GM15510 (cell line): Measurements from ENCODE around the gene IMPDH2.
A peak's percentile ranks its signal among the peaks of the same experiment; 100 is the strongest.

Source experiments
- POLR2A ChIP-seq: IDR thresholded peaks from 3 replicates; pipeline ENCODE4 v1.6.1; 2011; ENCODE audit warnings: borderline replicate concordance; ENCODE audit not compliant: insufficient read length; ENCODE audit errors: extremely low read depth

IMPDH2 gene

GRCh38 chr3:48997714-48998637 is 31.2 kb downstream of the IMPDH2 start:
- no peak for TF ChIP-seq POLR2A

GRCh38 chr3:48997102-48997635 is 32.0 kb downstream of the IMPDH2 start:
- TF ChIP-seq POLR2A = no peak

GRCh38 chr3:48996640-48997039 is 32.6 kb downstream of the IMPDH2 start:
- TF ChIP-seq POLR2A = no peak

- TF ChIP-seq POLR2A = no peak
Measured at GRCh38 chr3:48993834-48994233, 35.4 kb downstream of the IMPDH2 start.

- no peak for TF ChIP-seq POLR2A
Measured at GRCh38 chr3:48991851-48992545, 37.2 kb downstream of the IMPDH2 start.

- TF ChIP-seq POLR2A = peak; percentile 20
Measured at GRCh38 chr3:48990636-48991469, 38.3 kb downstream of the IMPDH2 start.

DNA sequence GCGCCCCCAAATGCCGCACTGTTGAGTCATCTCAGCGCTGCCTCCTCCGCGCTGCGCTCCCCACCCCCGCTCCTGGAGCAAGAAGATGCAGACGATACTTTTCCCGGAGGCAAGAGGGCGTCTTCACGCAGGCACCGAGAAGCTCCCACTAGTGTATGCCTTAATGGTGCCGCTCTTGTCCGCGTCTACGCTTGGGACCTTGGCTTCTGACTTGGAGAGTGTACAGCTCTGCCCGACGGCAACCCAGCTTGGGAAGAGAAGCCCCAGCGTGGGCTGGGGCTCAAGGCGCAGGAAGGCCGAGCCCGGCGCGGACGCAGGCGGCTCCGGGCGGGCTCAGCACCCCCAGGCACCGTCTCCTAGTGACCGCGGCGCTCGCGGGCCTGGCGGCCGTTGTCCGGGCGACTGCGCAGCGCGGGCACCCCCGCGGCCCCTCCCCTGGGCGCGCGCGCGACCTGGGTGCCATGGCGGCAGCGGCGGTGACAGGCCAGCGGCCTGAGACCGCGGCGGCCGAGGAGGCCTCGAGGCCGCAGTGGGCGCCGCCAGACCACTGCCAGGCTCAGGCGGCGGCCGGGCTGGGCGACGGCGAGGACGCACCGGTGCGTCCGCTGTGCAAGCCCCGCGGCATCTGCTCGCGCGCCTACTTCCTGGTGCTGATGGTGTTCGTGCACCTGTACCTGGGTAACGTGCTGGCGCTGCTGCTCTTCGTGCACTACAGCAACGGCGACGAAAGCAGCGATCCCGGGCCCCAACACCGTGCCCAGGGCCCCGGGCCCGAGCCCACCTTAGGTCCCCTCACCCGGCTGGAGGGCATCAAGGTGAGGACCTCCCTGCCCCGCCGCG is 39.2 kb downstream of the IMPDH2 start, which contains the start of gene P4HTM:
P4HTM (plus strand) TSS at position 446 of the 840 bp plus-strand sequence; CDS start at position 462, 16 bp downstream.
- TF ChIP-seq POLR2A = peak; percentile 47

- TF ChIP-seq POLR2A = no peak
Measured at GRCh38 chr3:48989126-48989795, 39.9 kb downstream of the IMPDH2 start.

DNA sequence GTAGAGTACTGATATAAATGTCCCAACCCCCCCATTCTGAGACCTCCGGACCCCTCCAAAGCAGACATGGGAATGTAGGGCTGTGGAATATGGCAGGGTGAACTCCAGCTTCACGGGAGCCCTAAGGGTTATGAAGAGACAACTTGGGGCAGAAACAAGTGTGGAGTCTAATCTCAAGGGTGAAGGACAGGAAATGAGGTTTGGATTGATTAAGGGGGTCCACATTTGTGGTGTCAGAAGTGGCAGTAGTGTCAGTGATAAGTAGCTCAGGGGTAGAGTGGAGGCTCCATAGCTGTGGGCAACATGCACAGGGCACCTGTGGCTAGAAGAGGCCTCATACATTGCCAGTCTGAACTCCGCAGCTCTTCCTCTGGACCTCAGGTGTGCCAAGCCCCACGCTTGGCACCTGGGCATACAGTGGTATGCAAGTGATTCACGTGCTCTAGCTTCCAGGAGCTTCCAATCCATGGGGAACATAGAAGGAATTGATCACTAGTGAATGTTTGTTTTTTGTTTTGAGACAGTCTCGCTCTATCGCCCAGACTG is 43.3 kb downstream of the IMPDH2 start:
- no peak for TF ChIP-seq POLR2A

- no peak for TF ChIP-seq POLR2A
Measured at GRCh38 chr3:48984663-48985062, 44.5 kb downstream of the IMPDH2 start.

GRCh38 chr3:48983096-48983495 is 46.1 kb downstream of the IMPDH2 start:
- no peak for TF ChIP-seq POLR2A

GRCh38 chr3:48982686-48983085 is 46.5 kb downstream of the IMPDH2 start:
- TF ChIP-seq POLR2A = no peak

DNA sequence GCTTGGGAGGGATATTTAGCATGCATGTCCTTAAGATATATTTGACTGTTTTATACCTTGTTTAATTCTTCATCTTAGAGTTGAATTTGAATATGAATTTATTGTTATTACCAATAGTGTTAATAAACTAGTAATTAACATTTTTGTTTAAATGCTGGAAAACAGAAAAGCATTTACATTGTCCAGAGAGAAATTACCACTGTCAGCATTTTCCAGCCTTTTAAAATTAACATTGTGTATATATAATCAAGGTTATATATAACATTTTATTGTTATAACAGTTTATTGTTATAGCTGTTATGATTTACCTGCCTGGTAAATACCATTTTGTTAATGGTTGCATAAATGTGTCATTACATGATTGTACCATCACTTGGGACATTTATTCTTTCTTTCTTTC is 47.2 kb downstream of the IMPDH2 start:
- TF ChIP-seq POLR2A = no peak
